Epithelial cell of esophagus (primary cell): Measurements from ENCODE around the gene ZNF48.

ENCODE experiments used
- DNase-seq: peaks from one replicate; pipeline ENCODE4 v3.0.0; 2010; ENCODE audit warnings: low read depth
- H3K4me3 ChIP-seq: 2 replicates; pipeline ENCODE4 v1.5.1; 2011; ENCODE audit warnings: mild to moderate bottlenecking, low read length, control low read depth
- TF ChIP-seq, protein P1 (sequence below): IDR thresholded peaks from 2 replicates; pipeline ENCODE4 v1.5.1; 2011; ENCODE audit warnings: low read depth, mild to moderate bottlenecking, low read length, control low read depth, inconsistent platforms; ENCODE audit not compliant: insufficient read depth; ENCODE audit errors: missing control alignments

ZNF48 gene

DNA sequence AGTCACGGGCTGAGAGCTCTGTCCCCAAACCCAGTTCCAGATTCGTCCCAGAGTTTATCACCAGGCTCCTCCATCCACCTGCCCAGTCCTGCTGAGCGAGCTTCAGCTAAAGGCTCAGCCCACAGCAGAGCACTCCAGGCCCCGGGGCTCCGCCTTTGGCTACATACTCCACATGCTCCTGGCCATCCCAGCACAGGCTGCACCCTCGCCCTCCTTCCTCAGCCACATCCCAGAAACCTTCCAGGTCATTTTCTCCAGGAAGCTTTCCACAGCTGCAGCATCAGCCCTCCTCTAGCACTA, 35.4 kb upstream of the ZNF48 start:
- DNase-seq, result no peak
- TF ChIP-seq, protein P1, sequence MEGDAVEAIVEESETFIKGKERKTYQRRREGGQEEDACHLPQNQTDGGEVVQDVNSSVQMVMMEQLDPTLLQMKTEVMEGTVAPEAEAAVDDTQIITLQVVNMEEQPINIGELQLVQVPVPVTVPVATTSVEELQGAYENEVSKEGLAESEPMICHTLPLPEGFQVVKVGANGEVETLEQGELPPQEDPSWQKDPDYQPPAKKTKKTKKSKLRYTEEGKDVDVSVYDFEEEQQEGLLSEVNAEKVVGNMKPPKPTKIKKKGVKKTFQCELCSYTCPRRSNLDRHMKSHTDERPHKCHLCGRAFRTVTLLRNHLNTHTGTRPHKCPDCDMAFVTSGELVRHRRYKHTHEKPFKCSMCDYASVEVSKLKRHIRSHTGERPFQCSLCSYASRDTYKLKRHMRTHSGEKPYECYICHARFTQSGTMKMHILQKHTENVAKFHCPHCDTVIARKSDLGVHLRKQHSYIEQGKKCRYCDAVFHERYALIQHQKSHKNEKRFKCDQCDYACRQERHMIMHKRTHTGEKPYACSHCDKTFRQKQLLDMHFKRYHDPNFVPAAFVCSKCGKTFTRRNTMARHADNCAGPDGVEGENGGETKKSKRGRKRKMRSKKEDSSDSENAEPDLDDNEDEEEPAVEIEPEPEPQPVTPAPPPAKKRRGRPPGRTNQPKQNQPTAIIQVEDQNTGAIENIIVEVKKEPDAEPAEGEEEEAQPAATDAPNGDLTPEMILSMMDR, result no peak

DNA sequence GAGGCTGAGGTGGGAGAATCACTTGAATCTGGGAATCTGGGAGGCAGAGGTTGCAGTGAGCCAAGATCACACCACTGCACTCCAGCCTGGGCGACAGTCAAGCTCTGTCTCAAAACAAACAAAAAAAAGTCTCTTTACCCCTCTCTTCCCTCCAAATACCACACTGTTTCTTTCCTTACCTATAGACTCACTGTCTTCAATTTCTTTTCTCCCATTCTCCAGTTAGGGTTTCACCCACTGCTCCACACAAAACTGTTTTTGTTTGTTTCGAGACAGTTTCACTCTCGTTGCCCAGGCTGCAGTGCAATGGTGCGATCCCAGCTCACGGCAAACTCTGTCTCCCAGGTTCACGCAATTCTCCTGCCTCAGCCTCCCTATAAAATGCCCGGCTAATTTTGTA, 34.0 kb upstream of the ZNF48 start:
- no peak overlapping the region for H3K4me3 ChIP-seq
- TF ChIP-seq, protein P1, result no peak
- no peak for DNase-seq

More for the DNA sequence above, 35.4 kb upstream of the ZNF48 start:
- H3K4me3 ChIP-seq, result no peak overlapping the region

DNA sequence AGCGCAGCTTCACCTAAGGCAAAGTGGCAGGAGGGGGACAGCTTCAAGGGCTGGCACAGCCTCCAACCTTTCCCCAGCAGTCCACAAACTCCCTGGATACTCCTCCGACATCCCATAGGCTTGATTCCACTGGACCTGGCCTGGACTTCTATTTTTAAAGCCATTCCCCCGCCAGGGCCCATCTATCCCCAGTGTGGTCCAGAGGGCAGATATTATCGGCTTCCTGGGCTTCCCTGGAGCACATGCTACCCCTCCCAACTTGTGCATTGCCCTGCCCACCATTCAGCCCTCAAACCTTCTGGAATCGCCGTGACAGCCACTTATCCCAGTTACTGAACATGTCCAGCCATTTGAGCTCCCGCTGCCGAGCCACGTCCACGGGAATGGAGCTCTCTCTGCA, 30.0 kb upstream of the ZNF48 start:
- no peak for DNase-seq
- H3K4me3 ChIP-seq, result no peak overlapping the region
- TF ChIP-seq, protein P1, result no peak

DNA sequence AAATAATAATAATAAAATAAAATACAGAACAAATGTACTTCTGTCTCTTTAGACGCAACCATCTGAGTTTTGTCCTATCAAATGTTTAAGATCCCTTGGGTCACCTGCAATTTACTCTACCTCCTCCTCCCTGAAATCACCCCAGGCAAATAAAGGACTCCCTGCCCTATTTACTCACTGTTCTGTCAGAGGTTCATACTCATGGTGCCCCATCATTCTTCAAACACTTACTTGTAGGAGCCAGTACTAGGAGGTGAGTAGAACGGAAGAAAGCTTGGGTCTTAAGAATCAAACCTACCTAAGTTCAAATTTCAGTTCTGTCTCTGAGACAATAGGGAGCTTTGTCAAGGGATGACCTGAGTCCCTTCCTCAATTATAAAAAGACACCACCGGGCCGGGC, 28.7 kb upstream of the ZNF48 start:
- H3K4me3 ChIP-seq, result no peak overlapping the region
- TF ChIP-seq, protein P1, result no peak

DNA sequence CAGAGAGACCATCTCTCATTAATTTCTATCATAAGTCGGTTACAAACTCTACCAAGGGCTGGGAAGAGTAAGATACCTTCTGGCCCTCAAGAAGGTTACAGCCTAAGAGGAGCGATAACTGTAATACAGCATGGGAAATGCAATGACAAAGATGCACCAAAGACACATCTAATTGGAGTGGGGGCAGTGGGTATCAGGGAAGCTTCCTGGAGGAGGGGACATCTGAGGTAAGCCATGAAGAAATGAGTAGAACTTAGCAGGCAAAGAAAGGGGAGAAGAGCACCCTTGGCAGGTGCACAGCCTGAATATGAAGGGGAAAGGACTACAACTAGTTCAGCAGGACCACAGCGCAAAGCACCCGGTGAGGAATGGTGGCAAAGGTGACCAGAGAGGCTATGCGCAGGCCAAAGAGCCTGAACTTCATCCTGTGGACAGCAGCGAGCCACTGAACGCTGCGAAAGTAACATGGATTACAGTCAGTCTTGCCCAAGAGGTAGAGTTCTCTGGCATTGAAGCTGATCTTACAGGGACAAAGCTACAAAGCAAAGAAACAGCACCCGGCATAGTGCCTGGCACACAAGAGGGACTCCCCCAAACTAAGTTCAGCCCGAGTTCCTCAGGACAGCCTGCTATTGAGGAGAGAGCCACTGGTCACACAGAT, 27.7 kb upstream of the ZNF48 start:
- TF ChIP-seq, protein P1, result no peak
- peak overlapping the region; percentile 51 for H3K4me3 ChIP-seq
- DNase-seq, result no peak

More for the DNA sequence above, 28.7 kb upstream of the ZNF48 start:
- peak; percentile 69 for DNase-seq

DNA sequence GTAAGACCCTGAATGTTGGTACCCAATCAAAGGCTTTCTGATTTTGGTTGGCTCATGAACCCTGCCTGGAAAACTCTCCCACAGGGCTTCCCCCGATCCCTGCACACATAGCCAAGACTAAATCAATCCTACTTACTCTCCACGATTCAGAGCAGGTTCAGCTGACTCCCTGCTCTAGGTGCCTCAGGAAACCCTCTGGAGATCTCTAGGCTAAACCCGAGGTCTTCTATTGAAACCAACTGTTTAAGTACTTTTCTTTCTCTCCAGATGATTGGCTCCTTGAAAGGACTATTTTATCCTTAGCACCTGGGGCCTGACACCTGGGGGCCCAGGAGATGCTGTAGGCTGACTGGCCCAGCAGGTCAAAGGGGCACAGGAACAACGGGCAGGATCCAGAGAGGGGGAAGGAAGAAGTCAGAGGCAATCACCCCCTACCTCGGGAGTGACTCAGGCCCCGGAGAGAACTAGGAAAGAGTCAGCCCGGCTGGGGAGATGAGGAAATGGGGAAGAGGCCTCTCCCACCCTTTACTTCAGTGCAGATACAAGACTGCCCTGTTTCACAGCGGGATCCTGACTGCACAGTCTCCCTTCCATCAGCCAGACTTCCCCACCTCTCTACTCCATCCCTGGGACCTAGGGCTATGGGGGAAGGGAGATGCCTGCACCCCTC, 27.0 kb upstream of the ZNF48 start:
- TF ChIP-seq, protein P1, result no peak
- H3K4me3 ChIP-seq, result peak overlapping the region; percentile 51
- peak; percentile 71 for DNase-seq

DNA sequence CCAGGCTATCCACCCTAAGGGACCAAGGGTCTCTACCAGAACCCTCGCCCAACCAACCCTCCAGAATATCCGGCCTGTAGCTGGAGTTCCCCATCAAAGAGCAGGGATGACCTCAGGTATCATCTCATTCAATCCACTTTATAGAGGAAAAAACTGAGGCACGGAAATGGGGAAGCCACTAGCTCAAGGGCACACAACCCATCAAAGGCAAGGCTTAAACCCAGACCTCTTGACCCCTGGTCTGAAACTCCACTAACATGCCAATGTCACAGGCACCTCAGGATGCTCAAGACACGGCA, 26.5 kb upstream of the ZNF48 start:
- TF ChIP-seq, protein P1, result no peak
- H3K4me3 ChIP-seq, result peak overlapping the region; percentile 51
- no peak for DNase-seq
